GM08714 (cell line): ENCODE results near the gene LMX1A.

ENCODE experiments used
- H3K4me3 ChIP-seq: fragments of 200-500 bp; sonication (Bioruptor generic); 2 replicates; pipeline ENCODE4 v1.5.1; 2014; ENCODE audit warnings: mild to moderate bottlenecking, low read length, inconsistent platforms
- ZNF274 ChIP-seq: IDR thresholded peaks from 2 replicates; pipeline ENCODE4 v1.6.1; 2012; ENCODE audit warnings: mild to moderate bottlenecking, low read depth, low read length

The LMX1A gene

GRCh38 chr1:165172666-165173065 is 183.8 kb downstream of the LMX1A start:
- H3K4me3 ChIP-seq: no peak overlapping the region
- TF ChIP-seq ZNF274: no peak

GRCh38 chr1:165169729-165170128 is 186.8 kb downstream of the LMX1A start:
- no peak overlapping the region for H3K4me3 ChIP-seq
- no peak for TF ChIP-seq ZNF274

- TF ChIP-seq ZNF274: no peak
- H3K4me3 ChIP-seq: no peak overlapping the region
These were observed 187.5 kb downstream of the LMX1A start for GRCh38 chr1:165169028-165169427.

GRCh38 chr1:165168467-165168866 is 188.0 kb downstream of the LMX1A start:
- TF ChIP-seq ZNF274: no peak
- H3K4me3 ChIP-seq: no peak overlapping the region

GRCh38 chr1:165162671-165163241 is 193.8 kb downstream of the LMX1A start:
- no peak for TF ChIP-seq ZNF274
- no peak overlapping the region for H3K4me3 ChIP-seq

- no peak overlapping the region for H3K4me3 ChIP-seq
- TF ChIP-seq ZNF274: no peak
These were observed 195.4 kb downstream of the LMX1A start for GRCh38 chr1:165161130-165161529.

GRCh38 chr1:165153182-165153581 is 203.3 kb downstream of the LMX1A start:
- TF ChIP-seq ZNF274: no peak
- H3K4me3 ChIP-seq: no peak overlapping the region

GRCh38 chr1:165152727-165153126 is 203.8 kb downstream of the LMX1A start:
- H3K4me3 ChIP-seq: no peak overlapping the region
- TF ChIP-seq ZNF274: no peak

GRCh38 chr1:165152109-165152508 is 204.4 kb downstream of the LMX1A start:
- H3K4me3 ChIP-seq: no peak overlapping the region
- no peak for TF ChIP-seq ZNF274
